ENCODE data around the gene CFAP73.
"Not testable (repeated sequence)": the region's sequence is repeated elsewhere in the genome, so short reads cannot be mapped to it uniquely, and the experiment has no call there.

The CFAP73 gene

DNA sequence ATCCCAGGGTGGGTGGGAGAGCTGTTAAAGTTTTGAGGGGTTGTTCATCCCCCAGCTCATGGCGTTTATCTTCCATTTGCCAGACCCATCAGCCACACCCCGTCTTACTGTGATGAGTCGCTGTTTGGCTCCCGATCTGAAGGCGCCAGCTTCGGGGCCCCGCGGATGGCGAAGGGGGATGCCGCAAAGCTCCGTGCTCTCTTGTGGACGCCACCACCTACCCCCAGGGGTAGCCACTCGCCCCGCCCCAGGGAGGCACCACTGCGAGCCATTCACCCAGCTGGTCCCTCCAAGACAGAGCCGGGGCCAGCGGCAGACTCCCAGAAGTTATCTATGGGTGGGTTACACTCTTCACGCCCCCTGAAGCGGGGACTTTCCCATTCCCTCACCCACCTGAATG is 41.7 kb downstream of the CFAP73 start:
- DNase-seq (ENCODE audit: low read depth): no peak

DNA sequence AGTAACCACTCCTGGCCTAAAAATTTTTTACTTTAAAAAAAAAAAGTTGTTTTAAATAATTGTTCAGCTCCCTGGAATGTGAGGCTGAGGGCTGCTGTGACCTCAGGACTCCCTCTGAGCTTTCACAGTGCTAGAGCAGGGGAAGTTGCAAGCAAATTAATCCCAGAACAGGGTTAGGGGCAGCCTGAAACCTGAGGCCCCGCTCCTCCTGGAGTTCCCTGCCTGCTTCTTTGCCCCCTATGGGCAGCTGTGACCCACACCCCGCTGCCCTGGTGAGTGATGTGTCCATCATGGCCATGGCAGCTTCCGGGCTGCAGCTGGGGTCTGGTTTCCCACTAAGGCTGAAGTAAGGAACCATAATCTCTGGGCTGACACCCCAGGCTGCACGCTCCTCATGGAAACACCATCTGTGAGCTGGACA is 45.5 kb downstream of the CFAP73 start:
- DNase-seq (ENCODE audit: low read depth): peak; percentile 49

GRCh38 chr12:113195598-113195997 is 46.1 kb downstream of the CFAP73 start:
- no peak for DNase-seq (ENCODE audit: low read depth)

DNA sequence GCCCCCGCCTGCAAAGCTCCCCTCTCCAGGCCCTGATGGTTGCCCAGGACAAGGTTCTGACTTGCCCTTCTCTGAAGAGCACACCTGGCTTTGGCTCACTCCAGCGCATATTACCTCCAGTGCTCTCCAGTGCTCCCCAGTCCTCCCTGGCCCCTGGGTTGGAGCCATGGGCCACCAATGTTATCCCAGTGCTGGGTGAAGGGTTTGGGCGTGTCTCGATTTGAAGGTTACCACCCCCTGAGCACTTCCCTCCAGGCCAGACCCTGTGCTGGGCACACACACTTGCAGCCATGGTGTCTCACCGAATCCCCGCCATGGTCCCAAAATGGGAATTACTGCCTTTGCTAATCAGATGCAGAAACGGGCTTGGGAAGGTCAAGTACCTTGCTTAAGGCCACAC is 47.1 kb downstream of the CFAP73 start:
- DNase-seq (ENCODE audit: low read depth): no peak

- peak; percentile 47 for DNase-seq (ENCODE audit: low read depth)
These were observed 47.5 kb downstream of the CFAP73 start for GRCh38 chr12:113196990-113197389.

DNA sequence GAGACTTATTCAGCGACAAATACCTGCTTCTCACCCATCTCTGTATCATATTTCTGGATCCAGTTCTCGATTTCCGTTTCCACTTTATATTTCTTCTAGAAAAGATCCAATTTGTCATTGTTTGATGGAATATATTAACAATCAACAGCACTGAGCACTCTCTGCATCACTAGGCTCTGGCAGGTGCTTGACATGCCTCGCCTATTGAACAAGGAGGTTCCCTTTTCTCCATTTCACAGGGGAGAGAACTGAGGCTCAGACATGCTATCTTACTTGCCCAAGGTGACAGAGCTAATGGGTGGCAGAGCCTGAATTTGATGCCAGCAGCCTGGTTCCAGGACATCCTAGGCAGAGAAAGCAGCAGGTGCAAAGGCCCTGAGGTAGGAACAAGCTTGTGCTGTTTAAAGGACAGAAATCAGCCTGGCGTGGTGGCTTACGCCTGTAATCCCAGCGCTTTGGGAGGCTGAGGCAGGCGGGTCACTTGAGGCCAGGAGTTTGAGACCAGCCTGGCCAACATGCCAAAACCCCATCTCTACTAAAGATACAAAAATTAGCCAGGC is 48.1 kb downstream of the CFAP73 start:
- no peak for DNase-seq (ENCODE audit: low read depth)

DNA sequence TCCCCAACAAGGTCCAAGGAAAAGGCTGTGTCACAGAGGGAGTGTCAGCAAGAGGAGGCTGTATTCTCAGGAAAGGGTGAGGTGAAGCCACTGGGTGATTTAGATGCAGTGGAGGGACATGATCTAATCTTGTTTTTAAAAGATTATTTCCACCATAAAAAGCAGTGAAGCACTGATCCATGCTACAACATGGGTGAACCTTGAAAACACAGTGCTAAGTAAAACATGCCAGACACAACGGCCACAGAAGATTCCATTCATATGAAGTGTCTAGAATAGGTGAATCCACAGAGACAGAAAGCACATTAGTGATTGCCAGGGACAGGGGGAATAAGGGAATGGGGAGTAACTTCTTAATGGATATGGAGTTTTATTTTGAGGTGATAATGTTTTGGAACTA is 48.8 kb downstream of the CFAP73 start:
- no peak for DNase-seq (ENCODE audit: low read depth)

GRCh38 chr12:113200021-113200797 is 50.7 kb downstream of the CFAP73 start:
- no peak for DNase-seq (ENCODE audit: low read depth)

- DNase-seq (ENCODE audit: low read depth): no peak
These were observed 52.0 kb downstream of the CFAP73 start for GRCh38 chr12:113201187-113202177.

GRCh38 chr12:113202300-113203075 is 53.0 kb downstream of the CFAP73 start:
- no peak for DNase-seq (ENCODE audit: low read depth)

GRCh38 chr12:113203852-113204760 is 54.6 kb downstream of the CFAP73 start:
- no peak for DNase-seq (ENCODE audit: low read depth)

- no peak for DNase-seq (ENCODE audit: low read depth)
These were observed 55.3 kb downstream of the CFAP73 start for GRCh38 chr12:113204804-113205203.

DNA sequence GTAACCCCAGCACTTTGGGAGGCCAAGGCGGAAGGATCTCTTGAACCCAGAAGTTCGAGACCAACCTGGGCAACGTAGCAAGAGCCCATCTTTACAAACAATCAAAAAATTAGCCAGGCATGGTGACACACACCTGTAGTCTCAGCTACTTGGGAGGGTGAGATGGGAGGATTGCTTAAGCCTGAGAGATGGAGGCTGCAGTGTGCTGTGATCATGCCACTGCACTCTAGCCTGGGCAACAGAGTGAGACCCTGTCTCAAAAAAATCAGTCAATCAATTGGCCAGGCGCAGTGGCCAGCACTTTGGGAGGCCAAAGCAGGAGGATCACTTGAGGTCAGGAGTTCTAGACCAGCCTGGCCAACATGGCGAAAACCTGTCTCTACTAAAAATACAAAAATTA is 57.3 kb downstream of the CFAP73 start:
- not testable (repeated sequence) for DNase-seq (ENCODE audit: low read depth)

DNA sequence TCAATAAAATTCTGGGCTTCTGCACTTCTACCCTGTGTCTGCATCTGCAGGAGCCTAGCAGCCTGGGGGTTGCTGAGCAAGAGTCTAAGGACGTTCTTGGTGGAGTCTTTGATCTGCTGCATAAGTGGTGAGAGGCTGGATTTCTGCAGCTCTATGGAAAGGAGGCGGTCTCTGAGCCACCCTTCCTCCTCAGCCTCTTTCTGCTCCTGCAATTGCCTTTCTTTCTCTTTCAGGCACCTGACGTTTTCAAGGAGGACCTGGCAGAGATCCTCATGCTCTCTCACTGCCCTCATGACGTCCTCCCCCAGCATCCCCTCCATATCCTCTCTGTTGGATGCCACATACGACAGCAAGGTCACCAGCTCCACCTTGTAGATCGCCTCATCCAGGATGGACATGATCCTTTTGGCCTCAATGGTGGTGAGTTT is 58.1 kb downstream of the CFAP73 start:
- no peak for DNase-seq (ENCODE audit: low read depth)

DNA sequence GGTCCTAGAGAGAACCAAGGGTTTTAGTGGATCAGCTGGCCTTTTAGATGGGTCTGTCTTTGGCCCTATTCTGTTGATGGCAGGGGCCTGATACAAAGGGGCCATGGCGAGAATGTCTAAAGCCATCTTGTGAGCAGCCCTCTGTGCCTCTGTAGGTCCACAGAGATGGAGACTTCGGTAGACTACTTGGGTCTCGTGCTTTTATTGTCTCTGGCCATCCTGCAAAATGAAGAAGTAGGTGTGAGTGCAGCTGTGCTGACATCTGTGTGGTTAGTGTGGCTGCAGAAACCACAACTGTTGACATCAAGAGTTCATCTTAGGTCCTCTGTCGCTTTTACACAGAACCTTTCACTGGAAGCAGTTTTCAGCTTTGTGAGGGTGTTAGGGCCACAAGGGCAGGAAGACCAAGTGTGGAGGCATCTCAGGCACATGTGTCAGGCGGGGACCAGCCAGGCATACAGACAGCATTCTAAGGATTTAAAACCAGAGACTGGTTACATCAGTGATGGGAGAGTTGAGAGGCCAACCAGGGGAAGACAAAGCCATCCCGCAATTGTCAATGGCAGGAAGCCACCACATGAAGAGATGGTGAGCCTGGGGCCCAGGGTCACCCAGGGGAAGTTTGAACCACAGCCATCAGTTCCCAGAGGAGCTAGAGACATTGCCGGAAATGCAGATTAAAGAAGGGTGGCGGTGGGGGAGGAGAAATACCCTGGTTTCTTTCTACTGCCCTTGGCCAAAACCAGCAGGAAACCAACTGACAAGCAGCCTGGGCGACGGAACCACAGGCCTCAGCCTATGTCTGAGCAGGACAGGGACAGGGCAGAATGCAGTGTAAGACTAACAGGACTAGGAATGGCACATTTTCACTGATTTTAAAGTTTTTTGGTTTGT is 58.8 kb downstream of the CFAP73 start:
- no peak for DNase-seq (ENCODE audit: low read depth)

Data from HS-5 (cell line).